Stomach (tissue), 4 donors: ENCODE results near the gene CDH23.

Experiments used
- POLR2AphosphoS5 ChIP-seq, 3 donors: sonication (generic); formaldehyde crosslinking; IDR thresholded peaks; one replicate each; pipeline ENCODE4 v1.6.1; 2016; ENCODE audit warnings: antibody characterized with exemption in 3 of 3
- TF ChIP-seq, protein P1 (sequence below), 7 experiments: fragments of 450-650 bp in 4 of 7; fragments of 200-600 bp in 3 of 7; sonication (generic) in 3 of 7; IDR thresholded peaks; one replicate each; pipeline ENCODE4 v1.5.1; 2016 to 2019; ENCODE audit warnings: antibody characterized with exemption in 7 of 7, control low read depth in 2 of 7, mild to moderate bottlenecking in 1 of 7

DNA sequence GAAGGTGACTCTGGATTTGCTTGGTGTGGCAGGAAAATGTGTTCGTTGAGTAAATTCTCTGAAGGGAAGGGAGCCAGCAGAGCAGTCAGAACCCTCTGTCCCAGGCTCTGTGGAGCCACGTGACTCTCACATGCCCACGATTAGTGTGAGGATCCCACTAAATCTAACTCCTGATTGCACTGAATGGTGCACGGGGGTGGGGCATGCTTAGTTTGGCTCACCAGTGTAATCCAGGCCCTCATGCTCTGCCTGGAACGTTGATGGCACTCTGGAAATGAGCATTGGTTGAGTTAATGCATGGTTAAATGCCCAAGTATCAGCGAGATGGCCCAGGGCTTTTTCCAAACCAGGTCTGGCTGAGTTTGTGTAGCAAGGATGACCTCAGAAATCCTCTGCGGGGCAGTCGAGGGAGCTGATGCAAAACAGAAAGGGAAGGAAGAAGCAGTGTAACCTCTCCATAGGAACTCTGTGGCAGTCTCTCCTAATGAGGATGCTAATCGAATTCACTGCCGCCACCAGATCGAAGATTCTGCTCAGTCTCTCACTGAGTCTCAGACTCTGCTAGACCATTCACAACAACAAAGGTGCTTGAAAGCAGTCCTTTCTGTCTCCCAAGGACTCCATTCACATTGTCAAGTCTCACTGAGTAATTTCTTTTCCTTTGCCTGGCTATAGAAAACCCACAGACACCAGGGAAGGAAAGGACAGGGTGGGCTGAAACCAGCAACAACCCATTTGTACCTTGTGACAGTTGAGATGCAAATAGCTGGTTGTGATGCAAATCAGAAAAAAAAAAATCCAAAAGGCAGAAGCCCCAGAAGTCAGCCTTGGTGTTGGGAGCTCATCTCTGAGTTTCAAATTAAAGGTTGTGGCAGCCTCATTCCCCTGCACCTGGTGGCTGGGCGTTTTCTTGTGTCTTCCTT is 224.8 kb downstream of the CDH23 start:
- TF ChIP-seq, protein P1, sequence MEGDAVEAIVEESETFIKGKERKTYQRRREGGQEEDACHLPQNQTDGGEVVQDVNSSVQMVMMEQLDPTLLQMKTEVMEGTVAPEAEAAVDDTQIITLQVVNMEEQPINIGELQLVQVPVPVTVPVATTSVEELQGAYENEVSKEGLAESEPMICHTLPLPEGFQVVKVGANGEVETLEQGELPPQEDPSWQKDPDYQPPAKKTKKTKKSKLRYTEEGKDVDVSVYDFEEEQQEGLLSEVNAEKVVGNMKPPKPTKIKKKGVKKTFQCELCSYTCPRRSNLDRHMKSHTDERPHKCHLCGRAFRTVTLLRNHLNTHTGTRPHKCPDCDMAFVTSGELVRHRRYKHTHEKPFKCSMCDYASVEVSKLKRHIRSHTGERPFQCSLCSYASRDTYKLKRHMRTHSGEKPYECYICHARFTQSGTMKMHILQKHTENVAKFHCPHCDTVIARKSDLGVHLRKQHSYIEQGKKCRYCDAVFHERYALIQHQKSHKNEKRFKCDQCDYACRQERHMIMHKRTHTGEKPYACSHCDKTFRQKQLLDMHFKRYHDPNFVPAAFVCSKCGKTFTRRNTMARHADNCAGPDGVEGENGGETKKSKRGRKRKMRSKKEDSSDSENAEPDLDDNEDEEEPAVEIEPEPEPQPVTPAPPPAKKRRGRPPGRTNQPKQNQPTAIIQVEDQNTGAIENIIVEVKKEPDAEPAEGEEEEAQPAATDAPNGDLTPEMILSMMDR (IDR thresholded peaks at IDR 0.05), result no peak
- peak in 1 of 3 donors; percentile 77 for TF ChIP-seq POLR2AphosphoS5 (IDR thresholded peaks at IDR 0.05)
